Measurements from ENCODE around the gene COL23A1. TPM values are rescaled to one million over a fixed set of nuclear protein-coding genes. Genes with fewer than 3 reads are reported as not detected.

COL23A1 gene
- total and polyA plus RNA-seq, 2 donors (not counting 1 experiment from before 2014, with no cell fraction given): not detected

DNA sequence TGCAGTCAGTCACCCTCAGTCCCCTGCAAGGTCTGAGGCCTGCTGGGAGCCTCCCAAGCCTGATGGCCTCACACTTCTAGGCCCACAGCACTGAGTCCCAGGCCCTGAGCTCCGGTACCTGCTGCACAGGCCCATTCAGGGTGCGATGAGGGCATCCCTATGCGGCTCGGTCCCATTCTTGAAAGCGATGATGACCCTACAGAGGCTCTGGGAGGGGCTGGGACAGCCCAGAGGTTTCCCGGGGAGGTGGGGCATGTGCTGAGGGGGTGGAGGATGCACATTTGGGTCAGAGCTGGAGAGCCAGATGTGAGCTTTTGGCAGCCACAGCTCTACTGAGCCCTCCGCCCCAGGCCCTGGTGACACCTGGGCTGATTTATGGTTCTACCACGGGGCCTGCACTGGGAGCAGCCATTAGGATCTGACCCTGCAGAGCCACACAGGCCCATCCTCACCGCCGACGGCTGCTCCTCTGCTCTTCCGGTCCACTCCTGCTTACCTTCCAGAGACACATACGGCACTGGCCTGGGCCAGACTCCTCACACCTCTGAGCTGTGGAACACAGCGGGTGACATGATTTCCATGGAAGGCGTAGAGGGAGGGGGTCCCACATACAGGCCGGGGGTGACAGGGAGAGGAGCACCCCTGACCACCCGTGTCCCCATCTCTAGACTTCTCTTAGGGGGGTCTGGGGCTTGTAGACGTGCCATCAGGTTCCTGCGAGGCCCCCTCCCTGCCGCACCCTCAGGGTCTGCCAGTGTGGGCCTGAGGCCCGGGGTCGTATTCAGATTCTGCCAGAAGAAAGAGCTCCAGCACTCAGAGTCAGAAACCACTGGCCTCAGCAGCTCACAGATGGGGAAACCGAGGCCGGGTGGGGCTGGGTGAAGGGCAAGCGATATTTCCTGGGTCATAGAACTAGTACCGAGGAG, 53.4 kb downstream of the COL23A1 start:
- DNase-seq (ENCODE audit: low read depth in 2 of 2): no peak
- H3K79me2 ChIP-seq (ENCODE audit: control insufficient read depth, insufficient read depth, low read length): no peaks in the 10 kb centered on the region
- no peak overlapping the region for H3K4me2 ChIP-seq (ENCODE audit: extremely low read depth, insufficient read depth, low read length)
- TF ChIP-seq, protein P1, sequence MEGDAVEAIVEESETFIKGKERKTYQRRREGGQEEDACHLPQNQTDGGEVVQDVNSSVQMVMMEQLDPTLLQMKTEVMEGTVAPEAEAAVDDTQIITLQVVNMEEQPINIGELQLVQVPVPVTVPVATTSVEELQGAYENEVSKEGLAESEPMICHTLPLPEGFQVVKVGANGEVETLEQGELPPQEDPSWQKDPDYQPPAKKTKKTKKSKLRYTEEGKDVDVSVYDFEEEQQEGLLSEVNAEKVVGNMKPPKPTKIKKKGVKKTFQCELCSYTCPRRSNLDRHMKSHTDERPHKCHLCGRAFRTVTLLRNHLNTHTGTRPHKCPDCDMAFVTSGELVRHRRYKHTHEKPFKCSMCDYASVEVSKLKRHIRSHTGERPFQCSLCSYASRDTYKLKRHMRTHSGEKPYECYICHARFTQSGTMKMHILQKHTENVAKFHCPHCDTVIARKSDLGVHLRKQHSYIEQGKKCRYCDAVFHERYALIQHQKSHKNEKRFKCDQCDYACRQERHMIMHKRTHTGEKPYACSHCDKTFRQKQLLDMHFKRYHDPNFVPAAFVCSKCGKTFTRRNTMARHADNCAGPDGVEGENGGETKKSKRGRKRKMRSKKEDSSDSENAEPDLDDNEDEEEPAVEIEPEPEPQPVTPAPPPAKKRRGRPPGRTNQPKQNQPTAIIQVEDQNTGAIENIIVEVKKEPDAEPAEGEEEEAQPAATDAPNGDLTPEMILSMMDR (conservative IDR thresholded peaks at IDR 0.05 in 1 of 2, IDR thresholded peaks at IDR 0.05 in 1 of 2; ENCODE audit: low read depth in 1 of 2, low read length in 2 of 2): no peak
- TF ChIP-seq EZH2 (IDR thresholded peaks at IDR 0.05; ENCODE audit: low read length, missing control alignments): no peak
- no peaks in the 10 kb centered on the region for H3K27me3 ChIP-seq (ENCODE audit: control insufficient read depth, insufficient read depth, low read length)
- no peak overlapping the region for H2AFZ ChIP-seq (ENCODE audit: low read length)
- H3K9ac ChIP-seq (ENCODE audit: insufficient read depth, low read length): no peak overlapping the region
- H4K20me1 ChIP-seq (ENCODE audit: control insufficient read depth, extremely low read depth, insufficient read depth, low read length): no peaks in the 10 kb centered on the region
- H3K27ac ChIP-seq (ENCODE audit: insufficient read depth, low read length): no peak overlapping the region
- no peak overlapping the region for H3K4me3 ChIP-seq (replicated peaks in 1 of 4; ENCODE audit: control extremely low read depth in 1 of 4, insufficient read depth in 1 of 4, low read depth in 3 of 4, low read length in 4 of 4)
- no peaks in the 10 kb centered on the region for H3K36me3 ChIP-seq (ENCODE audit: control insufficient read depth, insufficient read depth, low read length)
- no peaks in the 10 kb centered on the region for H3K9me3 ChIP-seq (ENCODE audit: control insufficient read depth, insufficient read depth, low read depth, low read length)
- H3K4me1 ChIP-seq (ENCODE audit: control insufficient read depth, extremely low read depth, insufficient read depth, low read length): no peaks in the 10 kb centered on the region

DNA sequence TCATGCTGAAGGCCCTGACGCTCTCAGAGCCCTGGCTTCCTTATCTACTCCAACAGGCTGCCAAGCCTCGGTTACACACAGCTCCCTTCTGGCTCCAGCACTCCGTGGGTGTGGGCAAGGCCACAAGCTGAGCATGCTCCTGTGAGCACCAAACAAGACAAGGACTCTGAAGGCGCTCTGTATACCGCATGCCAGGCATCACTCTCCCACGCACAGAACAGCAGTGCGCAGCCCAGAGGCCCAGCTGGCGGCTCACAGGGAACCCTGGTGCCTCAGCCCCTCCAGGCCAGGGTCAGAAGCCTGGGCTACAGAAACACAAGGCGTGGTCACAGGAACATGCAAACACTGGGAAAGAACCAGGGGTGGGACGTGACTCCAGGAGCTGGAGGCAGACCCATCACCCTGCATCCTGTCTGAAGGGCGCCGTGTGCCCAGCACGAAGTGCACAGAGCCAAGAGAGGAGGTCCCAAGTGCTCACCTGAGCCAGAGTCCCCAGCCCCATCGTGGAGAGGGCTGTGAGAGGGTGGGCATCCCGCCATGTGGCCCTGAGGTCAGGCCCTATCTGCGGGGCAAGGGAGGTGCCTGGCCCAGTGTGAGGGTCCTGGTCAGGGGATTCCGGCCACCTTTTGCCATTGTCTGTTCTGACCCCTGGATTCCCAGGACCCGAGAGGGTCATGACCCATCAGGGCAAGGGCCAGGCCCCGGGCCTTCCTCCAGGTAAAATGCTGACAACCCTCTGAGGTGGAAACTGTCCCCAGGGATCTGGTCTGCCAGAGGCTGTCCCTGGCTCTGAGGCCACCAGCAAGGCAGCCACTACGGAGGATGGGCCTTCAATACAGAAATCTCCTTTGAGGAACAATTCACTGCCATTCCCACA, 54.7 kb downstream of the COL23A1 start:
- no peaks in the 10 kb centered on the region for H3K4me1 ChIP-seq (ENCODE audit: control insufficient read depth, extremely low read depth, insufficient read depth, low read length)
- no peaks in the 10 kb centered on the region for H3K27me3 ChIP-seq (ENCODE audit: control insufficient read depth, insufficient read depth, low read length)
- no peak overlapping the region for H3K27ac ChIP-seq (ENCODE audit: insufficient read depth, low read length)
- H3K4me2 ChIP-seq (ENCODE audit: extremely low read depth, insufficient read depth, low read length): no peak overlapping the region
- no peak overlapping the region for H3K4me3 ChIP-seq (replicated peaks in 1 of 4; ENCODE audit: control extremely low read depth in 1 of 4, insufficient read depth in 1 of 4, low read depth in 3 of 4, low read length in 4 of 4)
- TF ChIP-seq, protein P1 (conservative IDR thresholded peaks at IDR 0.05 in 1 of 2, IDR thresholded peaks at IDR 0.05 in 1 of 2; ENCODE audit: low read depth in 1 of 2, low read length in 2 of 2): no peak
- no peak for TF ChIP-seq EZH2 (IDR thresholded peaks at IDR 0.05; ENCODE audit: low read length, missing control alignments)
- DNase-seq (ENCODE audit: low read depth in 2 of 2): peak in 1 of 2 donors; percentile 26
- H2AFZ ChIP-seq (ENCODE audit: low read length): no peak overlapping the region
- no peaks in the 10 kb centered on the region for H3K79me2 ChIP-seq (ENCODE audit: control insufficient read depth, insufficient read depth, low read length)
- no peaks in the 10 kb centered on the region for H3K9me3 ChIP-seq (ENCODE audit: control insufficient read depth, insufficient read depth, low read depth, low read length)
- H3K36me3 ChIP-seq (ENCODE audit: control insufficient read depth, insufficient read depth, low read length): no peaks in the 10 kb centered on the region
- no peak overlapping the region for H3K9ac ChIP-seq (ENCODE audit: insufficient read depth, low read length)
- no peaks in the 10 kb centered on the region for H4K20me1 ChIP-seq (ENCODE audit: control insufficient read depth, extremely low read depth, insufficient read depth, low read length)

DNA sequence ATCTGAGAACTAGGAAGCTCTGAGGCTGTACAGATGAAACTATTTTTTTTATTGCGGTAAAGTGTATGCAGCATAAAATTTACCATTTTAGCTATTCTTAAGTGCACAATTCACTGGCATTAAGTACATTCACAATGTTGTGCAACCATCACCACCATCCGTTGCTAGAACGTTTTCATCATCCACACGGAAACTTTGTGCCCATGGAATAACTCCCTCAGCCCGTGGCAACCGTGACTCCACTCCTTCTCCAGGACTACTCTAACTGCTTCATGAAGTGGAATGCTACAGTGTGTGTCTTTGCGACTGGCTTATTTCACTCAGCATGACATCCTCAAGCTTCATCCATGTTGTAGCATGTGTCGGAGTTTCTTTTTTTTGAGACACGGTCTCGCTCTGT, 57.1 kb downstream of the COL23A1 start:
- H4K20me1 ChIP-seq (ENCODE audit: control insufficient read depth, extremely low read depth, insufficient read depth, low read length): no peaks in the 10 kb centered on the region
- no peak overlapping the region for H3K4me3 ChIP-seq (replicated peaks in 1 of 4; ENCODE audit: control extremely low read depth in 1 of 4, insufficient read depth in 1 of 4, low read depth in 3 of 4, low read length in 4 of 4)
- TF ChIP-seq, protein P1 (conservative IDR thresholded peaks at IDR 0.05 in 1 of 2, IDR thresholded peaks at IDR 0.05 in 1 of 2; ENCODE audit: low read depth in 1 of 2, low read length in 2 of 2): no peak
- no peak for TF ChIP-seq EZH2 (IDR thresholded peaks at IDR 0.05; ENCODE audit: low read length, missing control alignments)
- H3K79me2 ChIP-seq (ENCODE audit: control insufficient read depth, insufficient read depth, low read length): no peaks in the 10 kb centered on the region
- no peak overlapping the region for H2AFZ ChIP-seq (ENCODE audit: low read length)
- no peaks in the 10 kb centered on the region for H3K36me3 ChIP-seq (ENCODE audit: control insufficient read depth, insufficient read depth, low read length)
- H3K9me3 ChIP-seq (ENCODE audit: control insufficient read depth, insufficient read depth, low read depth, low read length): no peaks in the 10 kb centered on the region
- H3K4me1 ChIP-seq (ENCODE audit: control insufficient read depth, extremely low read depth, insufficient read depth, low read length): no peaks in the 10 kb centered on the region
- no peak for DNase-seq (ENCODE audit: low read depth in 2 of 2)
- H3K9ac ChIP-seq (ENCODE audit: insufficient read depth, low read length): no peak overlapping the region
- H3K4me2 ChIP-seq (ENCODE audit: extremely low read depth, insufficient read depth, low read length): no peak overlapping the region
- H3K27me3 ChIP-seq (ENCODE audit: control insufficient read depth, insufficient read depth, low read length): no peaks in the 10 kb centered on the region
- no peak overlapping the region for H3K27ac ChIP-seq (ENCODE audit: insufficient read depth, low read length)

Measured in fibroblast of lung (primary cell).